MM.1S (cell line): ENCODE data around the gene SH3PXD2B.

Source experiments
- DNase-seq: peaks from one replicate; pipeline ENCODE4 v3.0.0-alpha.2; 2015
- H2AFZ ChIP-seq: fragments of 300-600 bp; sonication (generic); 2 replicates; pipeline ENCODE4 v1.6.0; 2016; ENCODE audit warnings: antibody characterized with exemption, low read length
- H3F3A ChIP-seq: fragments of 300-600 bp; sonication (generic); 2 replicates; pipeline ENCODE4 v1.6.1; 2016; ENCODE audit warnings: mild to moderate bottlenecking, antibody characterized with exemption, low read length, moderate library complexity, mixed read lengths; ENCODE audit not compliant: insufficient read depth
- H3K27ac ChIP-seq: fragments of 300-600 bp; sonication (generic); 2 replicates; pipeline ENCODE4 v1.5.1; 2016; ENCODE audit warnings: mild to moderate bottlenecking, low read length
- H3K27me3 ChIP-seq: fragments of 300-600 bp; sonication (generic); replicated peaks from 2 replicates; pipeline ENCODE4 v1.6.0; 2016; ENCODE audit warnings: low read length; ENCODE audit not compliant: insufficient read depth
- H3K36me3 ChIP-seq: fragments of 300-600 bp; sonication (generic); replicated peaks from 2 replicates; pipeline ENCODE4 v1.6.1; 2016; ENCODE audit warnings: mild to moderate bottlenecking, low read length, mixed read lengths; ENCODE audit not compliant: insufficient read depth
- H3K4me1 ChIP-seq: fragments of 300-600 bp; sonication (generic); 2 replicates; pipeline ENCODE4 v1.6.1; 2016; ENCODE audit warnings: low read length, mixed read lengths
- H3K4me2 ChIP-seq: fragments of 300-600 bp; sonication (generic); 2 replicates; pipeline ENCODE4 v1.6.0; 2016; ENCODE audit warnings: low read depth, low read length
- H3K4me3 ChIP-seq: fragments of 300-600 bp; sonication (generic); 2 replicates; pipeline ENCODE4 v1.5.1; 2016; ENCODE audit warnings: low read length, mixed read lengths
- H3K79me2 ChIP-seq: fragments of 300-600 bp; sonication (generic); 2 replicates; pipeline ENCODE4 v1.6.1; 2016; ENCODE audit warnings: mixed run types, low read length, mixed read lengths
- H3K9ac ChIP-seq: fragments of 300-600 bp; sonication (generic); 2 replicates; pipeline ENCODE4 v1.6.1; 2016; ENCODE audit warnings: low read length, mixed read lengths
- H3K9me2 ChIP-seq: fragments of 300-600 bp; sonication (generic); replicated peaks from 2 replicates; pipeline ENCODE4 v1.6.1; 2016; ENCODE audit warnings: mild to moderate bottlenecking, low read length, mixed read lengths; ENCODE audit not compliant: insufficient read depth
- H3K9me3 ChIP-seq: fragments of 300-600 bp; sonication (generic); replicated peaks from 2 replicates; pipeline ENCODE4 v1.6.1; 2016; ENCODE audit warnings: mild to moderate bottlenecking, low read length, mixed read lengths; ENCODE audit not compliant: insufficient read depth
- H4K20me1 ChIP-seq: fragments of 300-600 bp; sonication (generic); 2 replicates; pipeline ENCODE4 v1.6.1; 2016; ENCODE audit warnings: mild to moderate bottlenecking, low read length, moderate library complexity, mixed read lengths; ENCODE audit not compliant: insufficient read depth
- CTCF ChIP-seq: fragments of 300-600 bp; sonication (generic); IDR thresholded peaks from 2 replicates; pipeline ENCODE4 v1.5.1; 2016; ENCODE audit warnings: antibody characterized with exemption, low read length, mixed read lengths
- EZH2 ChIP-seq: fragments of 300-600 bp; sonication (generic); optimal IDR thresholded peaks from 2 replicates; pipeline ENCODE3; 2017; ENCODE audit warnings: low read depth, mild to moderate bottlenecking, antibody characterized with exemption, low read length, mixed read lengths
- EZH2phosphoT487 ChIP-seq: fragments of 300-600 bp; sonication (generic); IDR thresholded peaks from 2 replicates; pipeline ENCODE4 v1.6.1; 2018; ENCODE audit warnings: antibody characterized with exemption, low read length

SH3PXD2B gene

GRCh38 chr5:172276214-172276613 is 178.1 kb downstream of the SH3PXD2B start:
- Histone ChIP-seq H3K27ac (no peak overlapping the region), H3K9ac (no peak overlapping the region), H3F3A (no peaks in the 10 kb centered on the region), H3K9me2 (no peaks in the 10 kb centered on the region), H2AFZ (no peak overlapping the region), H3K4me2 (no peak overlapping the region), H3K36me3 (no peaks in the 10 kb centered on the region), H3K27me3 (no peaks in the 10 kb centered on the region), H3K4me3 (no peak overlapping the region), H3K9me3 (no peaks in the 10 kb centered on the region), H3K79me2 (peaks cover 28% of the 10 kb centered on the region), H4K20me1 (no peaks in the 10 kb centered on the region), H3K4me1 (no peaks in the 10 kb centered on the region)
- no peak for DNase-seq
- TF ChIP-seq EZH2 (no peak), CTCF (no peak), EZH2phosphoT487 (no peak)
